ENCODE data around the gene GALNT16.
"Not testable (repeated sequence)": the region's sequence is repeated elsewhere in the genome, so short reads cannot be mapped to it uniquely, and the experiment has no call there.

- TF ChIP-seq CTCF (conservative IDR thresholded peaks at IDR 0.05; ENCODE audit: low read length); EZH2phosphoT487 (IDR thresholded peaks at IDR 0.05; ENCODE audit: borderline replicate concordance, low read depth, low read length): not testable (repeated sequence)
Measured at GRCh38 chr14:69277356-69277755, 17.4 kb downstream of the GALNT16 start.

Measured in OCI-LY7 (cell line).